Psoas muscle (tissue), 8 donors: Measurements from ENCODE around the gene KRT5. TPM values are rescaled to one million over a fixed set of nuclear protein-coding genes. Genes with fewer than 3 reads are reported as not detected.

Experiments used
- ATAC-seq, 4 donors: fragments of 200-7000 bp; cut with Tn5 transposase; one replicate each; pipeline ENCODE4 v1.9.1; 2020; ENCODE audit warnings: moderate library complexity in 3 of 4, mild to moderate bottlenecking in 2 of 4
- DNase-seq, 2 donors: peaks; one replicate each; pipeline ENCODE4 v3.0.0-alpha.2; 2020
- H3K27ac ChIP-seq: fragments of 200-600 bp; one replicate; pipeline ENCODE4 v1.8.0; 2022
- H3K27me3 ChIP-seq, 3 donors: fragments of 200-600 bp in 1 of 3; one replicate each; pipeline versions ENCODE4 v1.6.1 to v1.8.0; 2013 to 2022; ENCODE audit warnings: low read length in 2 of 3, mild to moderate bottlenecking in 2 of 3, moderate library complexity in 1 of 3; ENCODE audit not compliant: insufficient read depth in 3 of 3
- H3K36me3 ChIP-seq, 2 donors: fragments of 200-600 bp in 1 of 2; one replicate each; pipeline versions ENCODE4 v1.6.1 to v1.8.0; 2013 to 2022; ENCODE audit warnings: low read depth in 1 of 2, mild to moderate bottlenecking in 1 of 2, moderate library complexity in 1 of 2; ENCODE audit not compliant: insufficient read depth in 1 of 2
- H3K4me1 ChIP-seq: fragments of 200-600 bp; one replicate; pipeline ENCODE4 v1.8.0; 2022
- H3K4me3 ChIP-seq: fragments of 200-600 bp; one replicate; pipeline ENCODE4 v1.8.0; 2022; ENCODE audit warnings: mild to moderate bottlenecking
- H3K9me3 ChIP-seq: fragments of 200-600 bp; one replicate; pipeline ENCODE4 v1.8.0; 2022
- CTCF ChIP-seq: fragments of 200-600 bp; IDR thresholded peaks from one replicate; pipeline ENCODE4 v1.8.0; 2022; ENCODE audit warnings: antibody characterized with exemption
- WGBS, 3 donors: extraction: QIAGEN DNeasy Blood & Tissue Kit; methylation state at CpG; one replicate each; pipeline versions ENCODE4 v1.1.6 to v1.1.7; 2013; 5-methylcytosine and 5-hydroxymethylcytosine counted together
- intact Hi-C, 2 donors: fragments of 100-400 bp; cut with DNase I; formaldehyde crosslinking; loops; one replicate each; pipeline versions ENCODE4 v1.11.0 to v1.14.2; 2022
- polyA plus RNA-seq, 3 donors: library from polyadenylated mRNA; stranded (reverse); fragments of 200-250 nt; gene quantifications; one replicate each; pipeline ENCODE4 v1.2.3, GENCODE V29; 2013
- total RNA-seq, 4 donors: library from RNA; stranded (reverse); fragmentation: NEBNext Ultra II Directional in 2 of 4; extraction: Animal tissue kit (Norgen Biotek cat#: 25700) in 2 of 4; gene quantifications; one replicate each; pipeline versions ENCODE4 v1.2.1 to v1.2.4, GENCODE V29; 2021 to 2023
- donor health status: healthy with polysubstance abuse.
- donor health status: DM: no; HTN: no; CAD: no; lungs with moderate emphysema.
- donor health status: Bipolar disorder and iron deficiency.
- donor health status: healthy.
- donor health status: DM: yes; HTN: yes; CAD: no.
- donor health status: DM: no; HTN: no; CAD: no.
- donor health status: DM: no; HTN: no; CAD: no.
- donor health status: DM: yes; HTN: yes; CAD: no.

KRT5 gene
- total and polyA plus RNA-seq, 7 donors = 0.21 to 1.4 (median 0.73) TPM; not detected in 1

DNA sequence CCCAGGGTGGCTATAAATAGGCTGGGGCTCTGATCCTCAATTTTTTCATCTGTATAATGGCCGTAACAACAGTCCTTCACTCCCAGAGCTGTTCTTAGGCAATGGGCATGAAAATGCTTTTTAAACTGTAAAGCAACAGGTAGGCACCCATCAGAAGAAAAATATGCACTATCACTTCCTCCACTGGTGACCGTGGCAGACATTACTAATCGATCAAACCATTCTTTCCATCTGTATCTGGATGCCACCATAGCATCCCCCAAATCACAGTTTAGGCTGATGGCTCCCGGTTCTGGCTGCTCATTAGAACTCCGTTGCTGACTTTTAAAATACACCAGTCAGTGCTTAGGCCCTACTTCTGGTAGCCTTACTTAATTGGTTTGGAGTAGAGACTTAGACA lies 21.5 kb upstream of the KRT5 start:
- 92 to 95% (median 93%) methylated on average over 5 of the region's 5 CpGs for WGBS, 3 donors
- Histone ChIP-seq H3K4me3 (no peak overlapping the region), H3K9me3 (no peaks in the 10 kb centered on the region), H3K36me3 (no peaks in the 10 kb centered on the region), H3K27ac (no peak overlapping the region), H3K27me3 (peaks cover 0 to 15% (median 0%) of the 10 kb centered on the region in 3 donors), H3K4me1 (no peaks in the 10 kb centered on the region)
- intact Hi-C loops = no loop called here
- TF ChIP-seq CTCF = no peak
- DNase-seq (no peak), ATAC-seq (no peak)

DNA sequence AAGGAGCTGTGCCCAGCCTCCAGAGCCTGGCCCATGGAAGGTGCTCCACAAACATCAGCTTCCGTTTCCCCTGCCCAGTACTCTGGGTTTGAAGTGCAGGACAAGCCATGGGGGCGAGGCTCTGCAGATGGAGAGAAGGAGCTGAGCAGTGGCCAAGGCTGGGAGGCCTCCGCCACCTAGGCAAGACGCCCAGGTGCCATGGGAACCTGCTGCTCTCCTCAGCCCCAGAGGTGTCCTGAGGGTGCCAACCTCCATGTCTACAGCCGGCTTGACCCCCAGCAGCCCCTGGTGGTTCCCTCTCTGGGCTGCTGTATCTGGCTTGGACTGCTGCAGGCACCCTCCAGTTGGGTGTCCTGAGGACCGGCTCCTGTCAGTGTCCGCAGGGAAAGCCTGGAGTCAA lies 20.3 kb upstream of the KRT5 start:
- Histone ChIP-seq H3K4me3 (no peak overlapping the region), H3K27me3 (peaks cover 0 to 9% (median 0%) of the 10 kb centered on the region in 3 donors), H3K36me3 (no peaks in the 10 kb centered on the region), H3K4me1 (no peaks in the 10 kb centered on the region), H3K9me3 (no peaks in the 10 kb centered on the region), H3K27ac (no peak overlapping the region)
- DNase-seq = no peak
- intact Hi-C loops = no loop called here
- no peak for TF ChIP-seq CTCF
- 90 to 92% (median 90%) methylated on average over 7 of the region's 7 CpGs for WGBS, 3 donors
- no peak for ATAC-seq

GRCh38 chr12:52539821-52540173 lies 19.6 kb upstream of the KRT5 start:
- no peak for TF ChIP-seq CTCF
- Histone ChIP-seq H3K9me3 (no peaks in the 10 kb centered on the region), H3K27ac (no peak overlapping the region), H3K4me3 (no peak overlapping the region), H3K27me3 (peaks cover 0 to 9% (median 0%) of the 10 kb centered on the region in 3 donors), H3K4me1 (no peaks in the 10 kb centered on the region), H3K36me3 (no peaks in the 10 kb centered on the region)
- no peak for DNase-seq
- ATAC-seq = no peak
- WGBS, 3 donors = 78 to 90% (median 81%) methylated on average over 3 of the region's 3 CpGs
- intact Hi-C loops = no loop called here

DNA sequence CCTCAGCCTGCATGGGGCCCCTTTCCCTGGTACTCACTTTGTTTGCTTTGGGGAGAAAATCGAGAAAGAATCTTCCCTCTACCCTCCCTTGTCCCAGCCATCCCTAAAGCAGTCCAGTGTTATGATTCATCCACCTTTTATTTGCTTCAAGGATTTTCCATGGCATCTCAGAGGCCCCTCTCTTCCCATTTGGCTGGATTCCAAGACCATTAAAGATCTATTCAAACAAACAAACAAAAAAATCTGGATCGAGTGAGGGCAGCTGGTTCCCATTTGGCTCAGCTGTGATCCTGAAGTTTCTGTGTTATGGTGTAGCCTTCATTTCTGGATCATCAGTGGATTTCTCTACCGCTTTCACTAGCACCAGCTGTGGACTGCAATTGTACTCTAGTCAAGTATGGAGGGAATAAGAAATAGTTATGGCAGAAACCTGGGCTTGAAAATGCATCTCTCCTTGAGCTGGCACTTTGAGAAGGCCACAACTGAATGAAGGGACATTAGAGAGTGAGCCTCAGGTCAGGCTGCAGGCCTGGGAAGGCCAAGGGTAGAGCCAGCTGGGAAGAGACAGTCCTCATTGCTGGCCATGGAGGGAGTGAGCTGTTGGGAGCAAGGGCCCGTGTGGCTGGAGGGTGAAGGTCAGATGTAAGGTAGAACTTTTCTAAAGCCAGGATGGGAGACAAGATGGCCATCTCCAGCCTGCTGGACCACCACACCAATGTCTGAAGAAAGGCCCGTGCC lies 19.1 kb upstream of the KRT5 start:
- 31 to 39% (median 34%) methylated on average over 5 of the region's 5 CpGs for WGBS, 3 donors
- intact Hi-C loops = no loop called here
- no peak for ATAC-seq

More for the DNA sequence above, 19.1 kb upstream of the KRT5 start:
- Histone ChIP-seq H3K36me3 (no peaks in the 10 kb centered on the region), H3K4me3 (no peak overlapping the region), H3K9me3 (no peaks in the 10 kb centered on the region), H3K27ac (no peak overlapping the region), H3K27me3 (peaks cover 0 to 9% (median 0%) of the 10 kb centered on the region in 3 donors), H3K4me1 (no peaks in the 10 kb centered on the region)
- DNase-seq = no peak
- TF ChIP-seq CTCF = no peak
